Measurements from ENCODE around the gene UROD.
"Not testable (repeated sequence)": the region's sequence is repeated elsewhere in the genome, so short reads cannot be mapped to it uniquely, and the experiment has no call there.

UROD gene

DNA sequence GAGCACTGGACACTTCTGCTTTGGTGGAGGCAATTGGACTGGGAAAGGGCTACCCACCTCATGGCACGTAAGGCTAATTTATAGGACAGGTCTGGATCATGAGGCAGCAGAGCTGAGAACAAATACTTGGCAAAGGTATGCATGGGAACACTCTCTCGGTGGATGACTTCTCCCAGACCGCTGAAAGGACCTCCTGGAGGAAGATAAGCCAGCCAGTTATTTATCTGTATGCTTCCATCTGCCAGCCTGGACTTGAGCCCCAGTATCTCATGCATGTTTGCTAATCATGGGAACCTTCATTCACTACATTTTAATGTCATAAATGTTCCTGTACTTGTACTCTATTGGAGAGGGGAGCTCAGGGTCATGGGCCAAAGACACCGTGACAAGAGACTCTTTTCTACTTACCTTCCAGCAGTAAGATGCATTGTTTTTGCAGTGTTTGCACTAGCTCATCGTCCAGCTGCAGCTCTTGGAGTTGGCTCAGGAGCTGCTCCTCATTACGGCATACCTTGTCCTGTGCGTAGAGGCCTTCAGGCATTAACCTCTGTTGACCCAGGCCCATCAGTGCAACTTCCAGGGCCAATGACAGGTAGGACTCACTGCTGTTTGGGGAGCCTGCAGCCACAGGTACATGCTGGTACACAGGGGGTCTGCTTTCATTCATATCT lies 23.7 kb downstream of the UROD start:
- in situ Hi-C loops (cut with MboI; ENCODE audit: low sequenced_read_pairs), result no loop called here

DNA sequence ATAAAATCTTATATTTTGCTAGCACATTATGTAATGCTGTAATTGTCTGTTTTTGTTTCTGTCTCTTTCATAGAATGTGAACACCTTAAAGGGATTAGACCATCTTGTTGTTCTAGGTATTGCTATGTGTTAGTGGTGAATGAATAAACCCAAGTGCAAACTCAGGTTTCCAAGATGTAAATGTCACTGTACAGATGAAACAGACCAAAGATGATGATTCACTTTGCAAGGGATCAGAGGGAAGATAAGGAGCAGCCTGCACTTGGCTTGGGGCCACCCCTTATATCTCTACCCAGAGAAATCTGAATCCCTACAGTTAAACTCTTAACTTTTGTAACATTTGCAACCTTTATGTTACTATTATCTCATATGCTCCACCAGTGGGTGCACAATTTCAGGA lies 25.4 kb downstream of the UROD start:
- in situ Hi-C loops (cut with MboI; ENCODE audit: low sequenced_read_pairs), result no loop called here

DNA sequence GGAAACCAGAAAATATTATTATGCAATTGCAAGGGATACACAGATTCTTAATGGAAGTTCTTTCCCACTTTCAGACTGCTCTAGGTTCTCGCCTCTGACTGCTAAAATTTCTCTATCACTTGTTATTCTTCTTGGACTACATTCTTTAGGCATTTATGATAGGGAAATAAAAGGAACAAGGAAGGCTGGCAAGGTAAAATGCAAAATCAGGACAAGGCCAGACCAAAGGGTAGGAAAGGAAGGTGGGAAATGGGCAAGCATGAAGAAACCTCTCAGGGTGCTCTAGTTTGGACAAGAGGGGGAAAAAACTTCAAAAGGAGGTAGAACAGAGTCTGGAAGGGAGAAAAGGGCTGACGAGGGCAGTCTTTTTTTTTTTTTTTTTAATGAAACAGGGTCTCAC lies 26.2 kb downstream of the UROD start:
- in situ Hi-C loops (cut with MboI; ENCODE audit: low sequenced_read_pairs), result no loop called here

DNA sequence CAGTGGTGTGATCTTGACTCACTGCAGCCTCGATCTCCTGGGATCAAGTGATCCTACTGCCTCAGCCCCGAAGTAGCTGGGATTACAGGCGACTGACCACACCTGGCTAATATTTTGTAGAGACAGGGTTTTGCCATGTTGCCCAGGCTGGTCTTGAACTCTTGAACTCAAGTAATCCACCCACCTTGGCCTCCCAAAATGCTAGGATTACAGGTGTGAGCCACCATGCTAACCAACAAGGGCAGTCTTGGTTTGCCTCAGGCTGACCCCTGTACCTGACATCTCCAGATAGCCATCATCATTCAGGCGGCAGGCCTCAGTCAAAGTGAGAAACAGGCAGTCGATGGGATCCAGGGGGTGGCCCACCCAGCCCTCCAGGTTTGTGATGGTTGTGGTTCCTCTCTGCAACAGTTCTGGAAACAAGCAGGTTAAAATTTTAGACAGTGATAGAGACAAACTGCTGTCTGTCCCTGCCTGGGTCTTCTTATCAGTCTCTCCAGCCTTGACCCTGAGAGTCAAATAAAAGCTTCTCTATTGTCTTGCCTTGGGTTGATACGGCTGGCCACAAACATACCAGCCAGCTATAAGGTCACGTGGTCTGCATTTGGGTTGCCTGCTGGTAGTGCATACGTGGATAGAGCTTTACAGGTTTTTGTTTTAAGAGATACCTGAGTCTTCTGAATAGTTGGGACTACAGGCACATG lies 26.8 kb downstream of the UROD start:
- in situ Hi-C loops (cut with MboI; ENCODE audit: low sequenced_read_pairs), result no loop called here

DNA sequence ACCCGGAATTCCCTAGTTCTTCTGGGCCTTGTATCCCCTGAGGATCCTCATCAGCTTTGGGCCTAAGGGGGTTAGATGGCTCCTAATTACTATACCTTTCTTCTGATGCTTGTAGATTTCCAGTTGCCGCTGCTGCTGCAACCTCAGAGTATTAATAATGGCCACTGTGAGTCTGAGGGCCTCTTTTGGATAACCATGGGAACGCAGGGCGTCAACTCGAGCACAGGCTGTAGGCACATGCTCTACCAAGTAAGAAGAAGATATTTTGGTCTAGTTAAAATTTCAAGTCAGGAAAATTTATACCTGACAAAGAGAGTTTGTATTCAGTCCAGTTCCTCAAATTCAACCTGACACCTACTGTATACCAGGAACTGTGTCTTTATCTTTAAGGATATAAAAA lies 28.2 kb downstream of the UROD start:
- in situ Hi-C loops (cut with MboI; ENCODE audit: low sequenced_read_pairs), result no loop called here

DNA sequence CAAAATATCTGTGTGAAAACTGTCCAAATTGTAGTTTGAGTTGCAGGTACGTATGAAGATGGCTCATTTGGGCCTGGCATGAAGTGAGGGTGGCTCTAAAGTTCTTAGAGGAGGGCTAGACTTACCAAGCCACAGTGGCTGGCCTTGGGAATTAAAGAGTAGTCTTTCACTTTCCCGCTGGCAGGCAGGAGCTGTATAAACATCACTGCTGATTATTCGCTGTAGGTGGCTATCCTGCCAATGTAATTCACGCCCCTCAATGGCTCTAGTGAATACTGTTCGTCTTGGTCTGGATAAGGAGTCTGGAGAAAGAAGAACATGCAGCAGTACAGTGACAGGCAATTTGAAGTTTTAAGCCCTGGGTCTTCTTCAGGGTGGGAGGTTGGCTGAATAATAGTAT lies 31.0 kb downstream of the UROD start:
- in situ Hi-C loops (cut with MboI; ENCODE audit: low sequenced_read_pairs), result no loop called here

DNA sequence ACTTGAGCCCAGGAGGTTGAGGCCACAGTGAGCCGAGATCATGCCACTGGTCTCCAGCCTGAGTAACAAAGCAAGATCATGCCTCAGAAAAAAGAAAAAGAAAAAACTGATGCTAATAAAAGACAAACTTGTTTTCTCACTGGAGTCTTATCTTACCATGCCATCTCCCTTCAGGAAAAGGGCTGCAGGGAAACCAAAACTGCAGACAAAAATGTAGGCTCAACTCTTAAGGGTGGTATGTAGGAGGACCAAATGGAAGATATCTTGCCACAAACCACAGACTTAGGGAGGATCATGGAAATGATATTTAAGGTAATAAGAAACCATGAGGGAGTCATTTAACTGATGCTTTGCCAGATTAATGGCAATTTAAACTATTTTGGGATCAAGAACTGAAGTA lies 32.9 kb downstream of the UROD start:
- in situ Hi-C loops (cut with MboI; ENCODE audit: low sequenced_read_pairs), result no loop called here

DNA sequence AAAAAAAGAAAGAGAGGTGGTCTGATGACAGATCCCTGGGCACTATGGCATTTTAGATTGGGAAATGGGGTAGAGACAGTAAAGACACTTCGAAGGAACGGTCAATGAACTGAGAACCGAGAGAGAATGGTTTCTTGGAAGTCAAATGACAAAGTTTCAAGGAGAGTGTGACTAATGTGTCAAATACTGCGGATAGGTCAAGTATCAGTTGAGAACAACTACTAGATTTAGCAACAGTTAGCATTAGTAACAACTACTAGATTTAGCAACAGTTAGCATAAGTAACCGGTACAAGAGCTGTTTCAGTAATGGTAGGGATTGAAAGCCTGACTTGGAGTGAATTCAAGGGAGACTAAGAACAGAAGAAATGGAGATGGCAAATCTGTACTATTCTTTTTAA lies 35.0 kb downstream of the UROD start:
- in situ Hi-C loops (cut with MboI; ENCODE audit: low sequenced_read_pairs), result no loop called here

DNA sequence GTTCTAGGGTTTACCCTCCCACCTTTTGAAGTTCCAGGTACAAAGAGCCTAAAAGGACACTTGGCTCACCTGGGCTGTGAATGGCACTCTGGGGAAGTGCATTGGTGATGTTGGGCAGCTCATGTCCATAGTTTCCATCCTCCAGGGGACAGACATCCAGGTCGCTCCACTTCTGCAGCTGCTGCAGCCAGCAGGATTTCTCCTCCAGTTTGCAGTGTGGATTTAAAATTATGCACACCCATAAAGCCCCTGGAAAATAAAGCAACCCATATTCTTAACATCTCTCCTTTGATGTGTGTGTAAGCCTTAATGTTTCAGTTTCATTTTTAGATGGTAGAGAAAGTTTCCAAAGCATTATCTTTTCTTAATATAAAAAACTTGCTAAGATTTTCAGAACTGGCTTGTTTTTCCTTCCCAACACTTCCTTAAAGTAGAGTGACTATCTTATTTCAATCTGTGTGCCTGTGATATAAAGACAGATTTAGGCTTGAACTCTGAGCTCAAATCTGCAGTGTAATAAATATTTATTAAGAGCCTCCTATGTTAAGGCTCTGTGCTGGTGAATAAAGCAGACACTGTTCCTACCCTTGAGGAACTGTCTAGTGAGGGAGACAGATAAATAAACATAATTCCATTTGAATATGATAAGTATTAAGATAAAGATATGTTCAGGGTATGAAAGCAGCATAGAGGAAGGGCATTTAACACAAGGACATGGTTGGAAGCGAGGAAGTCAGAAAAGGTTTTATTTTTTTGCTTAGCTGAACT lies 39.1 kb downstream of the UROD start:
- in situ Hi-C loops (cut with MboI; ENCODE audit: low sequenced_read_pairs), result no loop called here

DNA sequence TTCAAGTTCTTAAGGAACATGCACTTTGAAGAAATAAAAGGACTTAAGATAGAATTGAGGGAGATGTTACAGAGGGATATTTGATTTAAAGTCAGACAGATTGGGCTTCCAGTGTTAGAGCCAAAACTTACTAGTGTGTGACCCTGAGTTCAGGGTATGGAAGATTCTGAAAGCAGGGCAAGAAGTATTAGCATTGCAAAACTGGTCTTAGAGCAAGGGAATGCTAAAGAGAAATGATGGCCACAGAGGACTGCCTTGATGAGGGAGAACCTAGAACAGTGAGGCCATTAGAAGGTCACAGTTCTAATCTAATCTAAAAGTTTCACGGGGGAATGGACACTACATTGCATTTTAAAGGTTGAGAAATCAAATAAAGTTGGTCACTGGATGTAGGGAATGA lies 45.5 kb downstream of the UROD start:
- in situ Hi-C loops (cut with MboI; ENCODE audit: low sequenced_read_pairs), result no loop called here

DNA sequence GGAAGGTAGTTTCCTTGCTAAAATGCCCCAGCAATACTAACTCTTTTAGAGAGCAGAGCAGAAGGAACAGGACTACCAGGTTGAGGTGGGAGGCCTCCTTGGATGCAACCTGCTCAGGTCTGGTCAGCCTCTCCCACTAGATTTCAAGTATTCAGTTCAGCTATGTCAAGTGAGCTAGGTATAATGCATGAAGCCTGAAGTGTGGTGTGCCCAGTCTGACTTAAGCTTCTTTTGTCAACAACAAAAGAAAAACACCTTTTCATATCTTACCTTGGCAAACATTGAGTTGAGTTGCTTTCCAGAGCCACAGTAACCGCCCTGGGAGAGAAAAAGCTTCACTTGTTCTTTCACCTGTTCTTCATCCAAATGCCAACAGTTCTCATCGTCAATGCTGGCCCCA lies 47.8 kb downstream of the UROD start:
- in situ Hi-C loops (cut with MboI; ENCODE audit: low sequenced_read_pairs), result no loop called here

DNA sequence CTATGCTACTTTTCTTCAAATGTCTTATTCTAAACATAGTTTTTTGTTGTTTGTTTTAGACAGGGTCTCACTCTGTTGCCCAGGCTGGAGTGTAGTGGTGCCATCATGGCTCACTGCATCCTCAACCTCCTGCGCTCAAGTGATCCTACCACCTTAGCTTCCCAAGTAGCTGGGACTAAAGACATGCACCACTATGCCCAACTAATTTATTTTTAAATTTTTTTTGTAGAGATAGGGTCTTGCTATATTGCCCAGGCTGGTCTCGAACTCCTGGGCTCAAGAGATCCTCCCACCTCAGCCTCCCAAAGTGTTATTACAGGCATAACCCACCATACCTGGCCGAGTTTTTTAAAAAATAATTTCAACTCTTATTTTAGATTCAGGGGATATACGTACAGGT lies 50.4 kb downstream of the UROD start:
- in situ Hi-C loops (cut with MboI; ENCODE audit: low sequenced_read_pairs), result not testable (repeated sequence)

DNA sequence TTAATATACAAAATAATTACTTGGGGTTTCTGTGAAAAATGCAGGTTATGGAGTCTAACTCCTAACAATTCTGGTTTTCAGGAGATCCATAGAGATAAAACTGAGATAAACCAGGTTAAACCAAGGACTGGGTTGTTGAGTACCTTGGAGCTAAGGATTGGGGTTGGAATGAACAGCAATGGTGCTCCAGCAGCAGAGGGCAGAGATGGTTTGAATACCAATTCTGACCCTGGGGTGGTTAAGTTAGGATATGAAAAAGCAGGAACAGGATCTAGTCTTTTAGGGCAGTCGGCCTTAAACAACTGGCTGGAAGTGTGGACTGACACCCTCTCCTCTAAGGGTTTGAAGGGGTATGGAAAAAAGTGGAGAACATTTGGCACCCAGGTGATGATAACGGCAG lies 53.0 kb downstream of the UROD start:
- in situ Hi-C loops (cut with MboI; ENCODE audit: low sequenced_read_pairs), result no loop called here

All from HL-60/S4 treated with retinoic acid at 250 ng/mL for 4 days and 3 days (cell line).